ENCODE data around the gene ADAMTS18. TPM values are rescaled to one million over a fixed set of nuclear protein-coding genes. Genes with fewer than 3 reads are reported as not detected.

Gene ADAMTS18
- total and polyA plus RNA-seq, 9 donors, result 0.05 to 2.3 (median 0.79) TPM; not detected in 1

GRCh38 chr16:77434022-77434529, 758 bp downstream of the ADAMTS18 start:
- Histone ChIP-seq H3K4me3 (no peak overlapping the region), H3K27me3 (no peaks in the 10 kb centered on the region), H3K9me3 (no peaks in the 10 kb centered on the region), H3K36me3 (no peaks in the 10 kb centered on the region), H3K27ac (no peak overlapping the region), H3K4me1 (ENCODE audit: insufficient read depth) (peaks cover 3% of the 10 kb centered on the region)
- intact Hi-C loops (cut with DNase I), result no loop called here
- TF ChIP-seq EP300 (IDR thresholded peaks at IDR 0.05), result no peak
- no peak for TF ChIP-seq POLR2A (IDR thresholded peaks at IDR 0.05)
- TF ChIP-seq CTCF (IDR thresholded peaks at IDR 0.05), result no peak
- DNase-seq, result no peak
- WGBS, 3 donors, result 2 to 5% (median 3%) methylated on average over 17 of the region's 17 CpGs

- TF ChIP-seq POLR2A (IDR thresholded peaks at IDR 0.05) (no peak), EP300 (IDR thresholded peaks at IDR 0.05) (no peak), CTCF (IDR thresholded peaks at IDR 0.05) (no peak)
- Histone ChIP-seq H3K27me3 (no peaks in the 10 kb centered on the region), H3K27ac (no peak overlapping the region), H3K4me1 (ENCODE audit: insufficient read depth) (peaks cover 3% of the 10 kb centered on the region), H3K36me3 (no peaks in the 10 kb centered on the region), H3K4me3 (no peak overlapping the region), H3K9me3 (no peaks in the 10 kb centered on the region)
- intact Hi-C loops (cut with DNase I), result no loop called here
- no peak for DNase-seq
- 61 to 65% (median 61%) methylated on average over 6 of the region's 6 CpGs for WGBS, 3 donors
Measured at GRCh38 chr16:77433146-77433545, 1.7 kb downstream of the ADAMTS18 start.

GRCh38 chr16:77432264-77432663, 2.6 kb downstream of the ADAMTS18 start:
- intact Hi-C loops (cut with DNase I), result no loop called here
- H3K36me3 ChIP-seq, result no peaks in the 10 kb centered on the region
- no peaks in the 10 kb centered on the region for H3K27me3 ChIP-seq
- DNase-seq, result no peak
- TF ChIP-seq EP300 (IDR thresholded peaks at IDR 0.05) (no peak), CTCF (IDR thresholded peaks at IDR 0.05) (no peak), POLR2A (IDR thresholded peaks at IDR 0.05) (no peak)
- H3K4me3 ChIP-seq, result no peak overlapping the region
- H3K27ac ChIP-seq, result no peak overlapping the region
- H3K9me3 ChIP-seq, result no peaks in the 10 kb centered on the region
- peaks cover 3% of the 10 kb centered on the region for H3K4me1 ChIP-seq (ENCODE audit: insufficient read depth)

GRCh38 chr16:77430787-77431585, 3.8 kb downstream of the ADAMTS18 start:
- Histone ChIP-seq H3K9me3 (no peaks in the 10 kb centered on the region), H3K4me3 (no peak overlapping the region), H3K27me3 (no peaks in the 10 kb centered on the region)

GRCh38 chr16:77430360-77430759, 4.5 kb downstream of the ADAMTS18 start:
- H3K27ac ChIP-seq, result no peak overlapping the region
- H3K4me3 ChIP-seq, result no peak overlapping the region
- no peaks in the 10 kb centered on the region for H3K9me3 ChIP-seq
- 93 to 94% (median 93%) methylated on average over 4 of the region's 4 CpGs for WGBS, 3 donors
- no peaks in the 10 kb centered on the region for H3K27me3 ChIP-seq
- TF ChIP-seq CTCF (IDR thresholded peaks at IDR 0.05), result no peak
- TF ChIP-seq EP300 (IDR thresholded peaks at IDR 0.05), result no peak
- TF ChIP-seq POLR2A (IDR thresholded peaks at IDR 0.05), result no peak
- peaks cover 3% of the 10 kb centered on the region for H3K4me1 ChIP-seq (ENCODE audit: insufficient read depth)
- intact Hi-C loops (cut with DNase I), result no loop called here
- DNase-seq, result no peak
- H3K36me3 ChIP-seq, result no peaks in the 10 kb centered on the region

More at GRCh38 chr16:77430787-77431585, 3.8 kb downstream of the ADAMTS18 start:
- TF ChIP-seq EP300 (IDR thresholded peaks at IDR 0.05), result no peak
- no peak for DNase-seq
- intact Hi-C loops (cut with DNase I), result no loop called here
- Histone ChIP-seq H3K36me3 (no peaks in the 10 kb centered on the region), H3K27ac (no peak overlapping the region), H3K4me1 (ENCODE audit: insufficient read depth) (peaks cover 3% of the 10 kb centered on the region)
- WGBS, 3 donors, result 53 to 54% (median 54%) methylated on average over 17 of the region's 17 CpGs
